GM13976 (cell line): Measurements from ENCODE around the gene SPECC1.
"Not testable (repeated sequence)": the region's sequence is repeated elsewhere in the genome, so short reads cannot be mapped to it uniquely, and the experiment has no call there.

ENCODE experiments used
- DNase-seq: peaks from one replicate; pipeline ENCODE4 v3.0.0; 2012; ENCODE audit warnings: low spot score
- CTCF ChIP-seq: IDR thresholded peaks from 2 replicates; pipeline ENCODE4 v1.5.1; 2012; ENCODE audit warnings: borderline replicate concordance, mild to moderate bottlenecking; ENCODE audit not compliant: insufficient read depth; ENCODE audit errors: extremely low read depth, missing control alignments, control extremely low read depth
- in situ Hi-C: fragments of 300-500 bp; cut with MboI; formaldehyde crosslinking; loops from one replicate; pipeline ENCODE4 v1.12.0; 2022; ENCODE audit warnings: low sequenced_read_pairs, mixed read lengths, inconsistent platforms; ENCODE audit not compliant: unreplicated experiment

SPECC1 gene

DNA sequence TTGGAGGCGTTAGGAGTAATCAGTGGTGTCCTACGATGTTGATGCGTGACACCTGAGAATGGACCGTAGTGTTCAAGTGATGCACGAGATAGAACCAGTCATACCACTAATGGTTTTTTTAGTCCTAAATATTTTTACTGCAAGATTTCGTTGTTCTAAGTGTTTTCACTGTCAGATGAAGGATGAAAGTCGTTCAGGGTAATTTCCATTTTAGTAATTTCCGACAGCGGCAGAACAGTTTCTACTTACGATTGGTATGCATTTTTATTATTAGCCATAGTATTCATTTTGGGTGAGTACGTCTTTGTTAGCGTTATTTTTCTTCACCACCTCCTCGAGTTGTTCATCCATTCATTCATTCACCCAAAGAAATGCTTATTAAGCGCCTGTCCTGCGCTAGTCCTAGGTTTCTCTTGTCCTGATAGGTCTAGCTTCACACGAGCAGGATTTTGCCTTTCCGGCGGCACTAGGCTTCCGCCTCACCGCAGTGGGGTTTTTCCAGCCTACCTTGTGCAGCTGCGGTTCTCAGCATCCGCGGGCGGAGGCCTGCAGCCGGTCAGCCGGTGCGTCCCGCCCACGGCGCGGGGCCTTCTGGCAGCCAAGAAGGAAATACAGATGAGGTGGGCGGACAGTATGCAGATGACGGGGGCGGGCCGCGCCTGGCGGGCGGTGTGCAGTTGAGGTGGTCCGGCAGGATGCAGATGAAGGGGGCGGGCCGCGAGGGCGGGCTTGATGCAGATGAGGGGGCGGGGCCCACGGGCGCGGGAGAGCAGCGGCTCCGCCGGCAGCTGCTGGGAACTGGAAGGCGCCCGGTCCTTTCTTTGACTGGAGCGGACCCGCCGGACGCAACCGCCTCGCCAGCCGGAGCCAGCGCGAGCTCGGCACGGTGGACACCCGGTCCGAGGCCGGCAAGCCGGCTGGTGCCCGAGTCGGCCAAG lies 146.4 kb downstream of the SPECC1 start:
- peak; percentile 98 for DNase-seq
- in situ Hi-C loops: no loop called here
- TF ChIP-seq CTCF: no peak

DNA sequence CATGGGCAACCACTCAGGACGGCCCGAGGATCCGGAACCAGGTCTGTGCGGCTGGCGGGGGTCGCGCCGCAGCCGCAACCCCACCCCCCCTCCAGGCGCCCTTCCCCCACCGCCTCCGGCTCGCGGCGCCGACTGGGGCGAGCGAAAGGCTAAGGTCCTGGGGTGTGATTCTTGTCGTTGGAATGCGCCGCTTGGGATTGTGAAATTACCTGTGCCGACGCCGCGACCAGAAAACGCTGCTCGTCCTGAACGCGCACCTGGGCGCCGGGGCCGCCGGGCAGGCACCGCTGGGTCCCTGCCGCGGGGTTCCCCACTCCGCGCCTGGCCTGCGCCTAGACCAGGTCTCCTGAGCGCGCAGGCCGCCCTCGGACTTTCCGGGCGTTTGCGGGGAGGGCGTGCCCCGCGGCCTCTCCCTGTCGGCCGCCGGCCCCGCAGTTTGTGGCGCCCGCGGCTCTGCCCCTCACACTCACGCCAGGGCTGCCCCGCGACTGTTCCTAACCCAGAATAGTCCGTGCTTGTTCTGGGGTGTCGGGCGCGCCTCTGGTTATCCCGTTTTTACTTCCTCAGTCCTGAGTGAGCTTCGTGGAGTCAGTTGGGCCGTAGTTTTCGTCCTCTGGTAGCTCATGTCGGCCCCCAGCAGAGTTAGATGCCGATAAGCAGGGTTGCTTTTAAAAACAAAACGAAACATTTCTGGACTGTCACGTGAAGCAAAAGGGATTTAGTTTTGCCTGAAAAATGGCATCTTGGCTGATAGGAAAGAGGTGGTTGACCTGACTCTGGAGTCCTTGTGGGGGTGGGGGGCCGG lies 147.2 kb downstream of the SPECC1 start:
- no peak for TF ChIP-seq CTCF
- DNase-seq: peak; percentile 71
- in situ Hi-C loops: no loop called here

DNA sequence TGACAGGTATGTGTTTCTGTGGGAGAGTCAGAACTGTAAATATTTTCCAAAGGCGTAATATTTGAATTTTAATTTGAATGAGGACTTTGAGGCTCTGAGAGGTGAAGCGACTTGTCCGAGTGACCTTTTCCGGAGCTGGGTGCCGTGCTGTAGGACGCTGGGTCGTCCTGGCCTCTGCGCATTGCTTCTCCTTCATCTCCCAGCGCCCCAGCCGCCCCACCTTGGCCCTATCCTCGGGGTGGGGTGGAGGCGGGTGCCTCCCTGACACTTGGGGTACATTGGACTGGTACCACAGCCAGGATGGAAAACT lies 147.8 kb downstream of the SPECC1 start:
- no peak for TF ChIP-seq CTCF
- in situ Hi-C loops: no loop called here
- DNase-seq: no peak

GRCh38 chr17:20158580-20158979 lies 149.4 kb downstream of the SPECC1 start:
- no peak for TF ChIP-seq CTCF
- DNase-seq: no peak
- in situ Hi-C loops: no loop called here

DNA sequence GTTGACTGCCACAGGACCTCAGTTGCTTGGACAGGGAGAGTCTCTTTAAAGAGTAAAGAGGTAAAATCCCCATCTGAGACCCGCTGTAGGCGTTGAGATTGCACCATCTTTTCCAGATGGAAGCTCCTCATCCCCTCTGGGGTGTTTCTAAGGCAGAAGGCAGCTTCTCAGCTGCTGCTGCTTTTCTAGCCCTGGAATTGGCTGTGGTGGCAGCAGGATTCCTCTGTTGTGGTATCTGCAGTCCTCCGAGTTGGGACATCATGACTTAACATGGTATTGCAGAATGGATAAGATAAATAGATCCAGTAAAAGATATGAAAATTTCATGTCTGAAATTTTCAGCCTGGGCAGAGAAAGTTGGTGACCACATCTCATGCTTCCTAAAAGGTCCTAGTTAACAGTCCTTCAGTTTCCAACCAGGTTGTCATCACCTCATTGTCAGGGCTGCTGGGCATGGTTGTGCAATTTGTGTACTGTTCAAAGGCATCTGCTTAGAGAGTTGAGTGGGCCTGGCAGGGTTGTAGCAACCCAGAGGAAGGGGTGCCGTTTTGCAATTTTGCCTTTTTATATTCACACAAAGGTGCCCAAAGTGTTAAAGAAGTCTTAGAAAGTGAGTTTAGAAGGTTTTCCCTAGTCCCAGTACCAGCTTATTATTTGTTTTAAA lies 150.4 kb downstream of the SPECC1 start:
- no peak for TF ChIP-seq CTCF
- in situ Hi-C loops: no loop called here
- no peak for DNase-seq

DNA sequence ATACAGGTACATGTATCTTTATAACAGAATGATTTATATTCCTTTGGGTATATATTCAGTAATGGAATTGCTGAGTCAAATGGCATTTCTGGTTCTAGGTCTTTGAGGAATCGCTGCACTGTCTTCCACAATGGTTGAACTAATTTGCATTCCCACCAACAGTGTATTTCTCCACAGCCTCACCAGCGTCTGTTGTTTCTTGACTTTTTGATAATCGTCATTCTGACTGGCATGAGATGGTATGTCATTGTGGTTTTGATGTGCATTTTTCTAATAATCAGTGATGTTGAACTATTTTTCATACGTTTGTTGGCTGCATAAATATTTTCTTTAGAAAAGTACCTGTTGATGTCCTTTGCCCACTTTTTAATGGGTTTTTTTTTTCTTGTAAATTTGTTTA lies 156.4 kb downstream of the SPECC1 start:
- in situ Hi-C loops, DNase-seq: not testable (repeated sequence)
